22Rv1 (cell line): Measurements from ENCODE around the gene PTPRD.

Source experiments
- ZFX ChIP-seq: fragments of 450-650 bp; IDR thresholded peaks from 2 replicates; pipeline ENCODE4 v1.6.1; 2017; ENCODE audit warnings: antibody characterized with exemption, borderline replicate concordance
- TF ChIP-seq, protein P1 (sequence below): fragments of 450-650 bp; IDR thresholded peaks from 2 replicates; pipeline ENCODE4 v1.5.1; 2017; ENCODE audit warnings: mild to moderate bottlenecking

DNA sequence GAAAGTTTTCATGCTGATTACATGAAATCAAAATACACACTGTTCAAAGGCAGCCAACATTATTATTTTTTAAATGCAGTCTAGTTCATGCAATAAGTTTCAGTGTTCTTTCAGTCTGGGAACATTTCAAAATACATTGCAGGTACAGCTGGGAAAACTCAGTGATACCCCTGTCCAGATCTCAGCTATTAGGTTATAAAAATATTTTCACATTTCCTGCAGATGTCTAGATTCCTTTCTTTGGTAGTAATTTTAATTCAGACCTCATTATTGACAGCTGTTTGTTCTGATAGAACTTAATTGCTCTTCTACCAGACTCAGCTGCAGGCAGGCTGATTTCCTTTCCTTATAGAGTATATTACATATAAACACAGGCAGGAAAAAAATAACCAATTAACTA, 2256.4 kb downstream of the PTPRD start:
- no peak for TF ChIP-seq ZFX
- TF ChIP-seq, protein P1, sequence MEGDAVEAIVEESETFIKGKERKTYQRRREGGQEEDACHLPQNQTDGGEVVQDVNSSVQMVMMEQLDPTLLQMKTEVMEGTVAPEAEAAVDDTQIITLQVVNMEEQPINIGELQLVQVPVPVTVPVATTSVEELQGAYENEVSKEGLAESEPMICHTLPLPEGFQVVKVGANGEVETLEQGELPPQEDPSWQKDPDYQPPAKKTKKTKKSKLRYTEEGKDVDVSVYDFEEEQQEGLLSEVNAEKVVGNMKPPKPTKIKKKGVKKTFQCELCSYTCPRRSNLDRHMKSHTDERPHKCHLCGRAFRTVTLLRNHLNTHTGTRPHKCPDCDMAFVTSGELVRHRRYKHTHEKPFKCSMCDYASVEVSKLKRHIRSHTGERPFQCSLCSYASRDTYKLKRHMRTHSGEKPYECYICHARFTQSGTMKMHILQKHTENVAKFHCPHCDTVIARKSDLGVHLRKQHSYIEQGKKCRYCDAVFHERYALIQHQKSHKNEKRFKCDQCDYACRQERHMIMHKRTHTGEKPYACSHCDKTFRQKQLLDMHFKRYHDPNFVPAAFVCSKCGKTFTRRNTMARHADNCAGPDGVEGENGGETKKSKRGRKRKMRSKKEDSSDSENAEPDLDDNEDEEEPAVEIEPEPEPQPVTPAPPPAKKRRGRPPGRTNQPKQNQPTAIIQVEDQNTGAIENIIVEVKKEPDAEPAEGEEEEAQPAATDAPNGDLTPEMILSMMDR, result no peak
